C4-2B (cell line): ENCODE data around the gene RDH14.

Experiments
- H3K27ac ChIP-seq: fragments of 450-650 bp; 2 replicates; pipeline ENCODE4 v1.5.1; 2017
- CTCF ChIP-seq: fragments of 450-650 bp; conservative IDR thresholded peaks from 2 replicates; pipeline ENCODE4 v1.5.1; 2017; ENCODE audit warnings: mild to moderate bottlenecking
- ZFX ChIP-seq: fragments of 450-650 bp; IDR thresholded peaks from 2 replicates; pipeline ENCODE4 v1.6.1; 2017

Gene RDH14

GRCh38 chr2:18536697-18537096 is 23.8 kb downstream of the RDH14 start:
- no peak overlapping the region for H3K27ac ChIP-seq
- TF ChIP-seq CTCF (no peak), ZFX (no peak)

- no peak overlapping the region for H3K27ac ChIP-seq
- no peak for TF ChIP-seq ZFX
- TF ChIP-seq CTCF = no peak
Measured at GRCh38 chr2:18536100-18536499, 24.4 kb downstream of the RDH14 start.

- no peak overlapping the region for H3K27ac ChIP-seq
- TF ChIP-seq CTCF (no peak), ZFX (no peak)
Measured at GRCh38 chr2:18531194-18531593, 29.3 kb downstream of the RDH14 start.

GRCh38 chr2:18527822-18528221 is 32.6 kb downstream of the RDH14 start:
- TF ChIP-seq ZFX = no peak
- no peak for TF ChIP-seq CTCF
- H3K27ac ChIP-seq = no peak overlapping the region

GRCh38 chr2:18527326-18527725 is 33.1 kb downstream of the RDH14 start:
- TF ChIP-seq ZFX (no peak), CTCF (no peak)
- no peak overlapping the region for H3K27ac ChIP-seq

- TF ChIP-seq CTCF = no peak
- TF ChIP-seq ZFX = no peak
Measured at GRCh38 chr2:18526429-18526828, 34.0 kb downstream of the RDH14 start.

GRCh38 chr2:18525852-18526251 is 34.6 kb downstream of the RDH14 start:
- no peak overlapping the region for H3K27ac ChIP-seq
- TF ChIP-seq CTCF = no peak
- TF ChIP-seq ZFX = no peak

More at GRCh38 chr2:18526429-18526828, 34.0 kb downstream of the RDH14 start:
- H3K27ac ChIP-seq = no peak overlapping the region
